GM12878 (cell line): ENCODE results near the gene ZMYND15. TPM values are rescaled to one million over a fixed set of nuclear protein-coding genes. Genes with fewer than 3 reads are reported as not detected.

ENCODE experiments used
- ATAC-seq: fragments of 200-7000 bp; cut with Tn5 transposase; 3 replicates; pipeline ENCODE4 v1.9.1; 2020; ENCODE audit warnings: mild to moderate bottlenecking, moderate library complexity
- BruUV-seq: library from RNA; stranded (reverse); fragments of 400-500 nt; replicated peaks from 2 replicates; lab custom pipeline; 2021; lab: Mats Ljungman, UMichigan
- CTCF ChIA-PET: fragments of 300-600 bp; sonication (Branson Sonifier 250); formaldehyde crosslinking; extraction: SDS; loops from one replicate; lab custom pipeline; 2021; ENCODE audit warnings: inconsistent platforms; lab: Yijun Ruan, JAX
- POLR2A ChIA-PET: fragments of 350-600 bp; formaldehyde crosslinking; extraction: SDS; loops from one replicate; lab custom pipeline; 2021; ENCODE audit warnings: inconsistent platforms; lab: Charles Lee
- RAD21 ChIA-PET: fragments of 300-600 bp; sonication (Branson Sonifier 250); formaldehyde crosslinking; loops from one replicate; lab custom pipeline; 2023; ENCODE audit warnings: antibody characterized with exemption; ENCODE audit not compliant: unreplicated experiment; lab: Charles Lee
- SMC1A ChIA-PET: fragments of 300-600 bp; sonication (Branson Sonifier 250); formaldehyde crosslinking; loops from one replicate; lab custom pipeline; 2023; ENCODE audit not compliant: unreplicated experiment, uncharacterized antibody; lab: Charles Lee
- DNase-seq: peaks from one replicate; pipeline ENCODE4 v3.0.0-alpha.2; 2011; ENCODE audit warnings: low read depth, low spot score
- FAIRE-seq: peaks from 3 replicates; lab custom pipeline; 2011; peaks lifted over from hg19 to GRCh38; lab: Jason Lieb, UNC
- H2AFZ ChIP-seq: 2 replicates; pipeline ENCODE4 v1.6.0; 2011; ENCODE audit warnings: low read depth, low read length, control low read depth; ENCODE audit not compliant: control insufficient read depth
- H3K27ac ChIP-seq: 2 replicates; pipeline ENCODE4 v1.5.1; 2011; ENCODE audit warnings: control low read depth; ENCODE audit not compliant: control insufficient read depth, insufficient read depth
- H3K27me3 ChIP-seq, 2 experiments: replicated peaks in 1 of 2; 2 replicates each; pipeline versions ENCODE4 v1.6.0 to v1.6.1; 2011; ENCODE audit warnings: low read length in 1 of 2; ENCODE audit not compliant: control insufficient read depth in 2 of 2, insufficient read depth in 2 of 2
- H3K36me3 ChIP-seq, 2 experiments: 2 replicates each; pipeline ENCODE4 v1.5.1; 2011; ENCODE audit warnings: low read length in 1 of 2; ENCODE audit not compliant: control insufficient read depth in 2 of 2, insufficient read depth in 2 of 2
- H3K4me1 ChIP-seq: 2 replicates; pipeline ENCODE4 v1.6.1; 2011; ENCODE audit warnings: mild to moderate bottlenecking, low read length, moderate library complexity, mixed read lengths; ENCODE audit not compliant: control insufficient read depth, insufficient read depth
- H3K4me2 ChIP-seq: 2 replicates; pipeline ENCODE4 v1.6.0; 2011; ENCODE audit warnings: control low read depth; ENCODE audit not compliant: control insufficient read depth, insufficient read depth
- H3K4me3 ChIP-seq: fragments of 200-600 bp; sonication (generic); 2 replicates; pipeline ENCODE4 v1.5.1; 2016
- H3K79me2 ChIP-seq: 2 replicates; pipeline ENCODE4 v1.6.0; 2011; ENCODE audit warnings: low read length; ENCODE audit not compliant: control insufficient read depth, insufficient read depth
- H3K9ac ChIP-seq: 2 replicates; pipeline ENCODE4 v1.8.0; 2011; ENCODE audit warnings: low read length, control low read depth, mixed read lengths; ENCODE audit not compliant: control insufficient read depth, insufficient read depth
- H3K9me3 ChIP-seq: replicated peaks from 3 replicates; pipeline ENCODE4 v1.5.1; 2011; ENCODE audit warnings: mild to moderate bottlenecking, low read length; ENCODE audit not compliant: control insufficient read depth, insufficient read depth
- H4K20me1 ChIP-seq: 2 replicates; pipeline ENCODE4 v1.6.0; 2011; ENCODE audit not compliant: control insufficient read depth, insufficient read depth
- CHD4 ChIP-seq: fragments of 200-600 bp; sonication (generic); IDR thresholded peaks from 2 replicates; pipeline ENCODE4 v1.6.1; 2016; ENCODE audit warnings: mild to moderate bottlenecking
- DPF2 ChIP-seq: fragments of 450-650 bp; IDR thresholded peaks from 2 replicates; pipeline ENCODE4 v1.6.1; 2017; ENCODE audit warnings: mild to moderate bottlenecking
- EZH2 ChIP-seq: IDR thresholded peaks from 2 replicates; pipeline ENCODE4 v1.6.1; 2012; ENCODE audit warnings: low read depth, mild to moderate bottlenecking, control low read depth, inconsistent platforms, low read length, borderline replicate concordance; ENCODE audit not compliant: control insufficient read depth
- HDAC6 ChIP-seq: fragments of 200-600 bp; sonication (generic); IDR thresholded peaks from one replicate; pipeline ENCODE4 v1.8.0; 2017; ENCODE audit warnings: antibody characterized with exemption; ENCODE audit not compliant: unreplicated experiment
- HDGF ChIP-seq: fragments of 450-650 bp; IDR thresholded peaks from 2 replicates; pipeline ENCODE4 v1.6.1; 2016; ENCODE audit warnings: antibody characterized with exemption
- MAX ChIP-seq: IDR thresholded peaks from 2 replicates; pipeline ENCODE4 v1.6.1; 2012; ENCODE audit warnings: low read depth, low read length, improper control_type of control experiment
- NFIC ChIP-seq: IDR thresholded peaks from 2 replicates; pipeline ENCODE4 v1.6.1; 2012; ENCODE audit warnings: low read depth, mild to moderate bottlenecking, inconsistent platforms, low read length, moderate library complexity
- PAX5 ChIP-seq: IDR thresholded peaks from 2 replicates; pipeline ENCODE4 v1.6.1; 2011; ENCODE audit warnings: low read depth, low read length, borderline replicate concordance
- POLR2A ChIP-seq: IDR thresholded peaks from 2 replicates; pipeline ENCODE4 v1.6.1; 2011; ENCODE audit warnings: low read depth, mild to moderate bottlenecking, low read length
- POLR2AphosphoS5 ChIP-seq: IDR thresholded peaks from 2 replicates; pipeline ENCODE4 v1.6.1; 2011; ENCODE audit warnings: mild to moderate bottlenecking, low read length, inconsistent platforms
- SIX5 ChIP-seq: IDR thresholded peaks from 2 replicates; pipeline ENCODE4 v1.6.1; 2011; ENCODE audit warnings: mild to moderate bottlenecking, low read depth, low read length, moderate library complexity; ENCODE audit not compliant: severe bottlenecking
- SKIL ChIP-seq: fragments of 450-650 bp; IDR thresholded peaks from 2 replicates; pipeline ENCODE4 v1.6.1; 2017; ENCODE audit warnings: mild to moderate bottlenecking, low read depth, inconsistent platforms; ENCODE audit not compliant: poor library complexity, severe bottlenecking
- SMARCA5 ChIP-seq: fragments of 450-650 bp; IDR thresholded peaks from 2 replicates; pipeline ENCODE4 v1.6.1; 2017; ENCODE audit warnings: mild to moderate bottlenecking
- SMC3 ChIP-seq: IDR thresholded peaks from 2 replicates; pipeline ENCODE4 v1.6.1; 2011; ENCODE audit warnings: low read length, improper control_type of control experiment, borderline replicate concordance
- ZBED1 ChIP-seq: IDR thresholded peaks from 2 replicates; pipeline ENCODE4 v1.6.1; 2016; ENCODE audit warnings: borderline replicate concordance
- ZZZ3 ChIP-seq: IDR thresholded peaks from 2 replicates; pipeline ENCODE4 v1.6.1; 2011; ENCODE audit warnings: low read depth; ENCODE audit not compliant: control insufficient read depth, insufficient read length
- WGBS: methylation state at CpG from one replicate; pipeline ENCODE4 v1.1.6; 2016; ENCODE audit warnings: low lambda C conversion rate; ENCODE audit not compliant: insufficient replicate concordance, insufficient coverage; ENCODE audit errors: missing lambda C conversion rate; 5-methylcytosine and 5-hydroxymethylcytosine counted together
- in situ Hi-C: fragments of 300-500 bp; cut with MboI; formaldehyde crosslinking; loops from 9 replicates; pipeline ENCODE4 v1.14.3; 2018; ENCODE audit warnings: mixed read lengths
- intact Hi-C: fragments of 100-400 bp; cut with micrococcal nuclease; formaldehyde crosslinking; loops from one replicate; pipeline ENCODE4 v1.14.2; 2022; ENCODE audit not compliant: unreplicated experiment
- polyA plus RNA-seq, 11 experiments: library from polyadenylated mRNA; depleted of rRNA in 4 of 11; unstranded in 6 of 11; stranded (reverse) in 5 of 11; fragments of >200 nt; fragmentation: Nextera tagmentation in 4 of 11; fragmentation: Illumina TruSeq in 1 of 11; extraction: Ambion mirVana in 4 of 11; extraction: Trizol in 1 of 11; gene quantifications; 1 replicate in 1 of 11; 2 replicates in 10 of 11; pipeline versions ENCODE4 v1.2.1 to v1.2.3, GENCODE V29; 2011 to 2016; ENCODE audit warnings: inconsistent platforms in 2 of 11, missing spikeins in 2 of 11, low read depth in 1 of 11
- total RNA-seq, 4 experiments: library from RNA; depleted of rRNA in 3 of 4; stranded (reverse); fragments of >200 nt in 3 of 4; fragmentation: Illumina TruSeq in 1 of 4; extraction: Trizol in 1 of 4; gene quantifications; 2 replicates each; pipeline versions ENCODE4 v1.2.1 to v1.2.3, GENCODE V29; 2013 to 2021
- TF ChIP-seq, protein P1 (sequence below): fragments of 150-350 bp; IDR thresholded peaks from 2 replicates; pipeline ENCODE4 v1.6.1; 2014; ENCODE audit warnings: mild to moderate bottlenecking, low read depth, low read length
- TF ChIP-seq, protein P2 (sequence below): fragments of 450-650 bp; formaldehyde crosslinking; IDR thresholded peaks from 2 replicates; pipeline ENCODE4 v1.4.0; 2020; ENCODE audit warnings: mild to moderate bottlenecking, moderate library complexity

ZMYND15 gene
- total and polyA plus RNA-seq, 10 of the 15 experiments (the other 5 are each of a cell fraction or from before 2014, with no cell fraction given): 0.03 to 0.17 (median 0.06) TPM; not detected in 4

- Histone ChIP-seq H3K27me3 (peaks cover 12 to 13% of the 10 kb centered on the region in 2 experiments), H3K4me3 (peak overlapping the region; percentile 79), H3K9ac (peak overlapping the region; percentile 60), H2AFZ (peak overlapping the region; percentile 66), H3K36me3 (no peaks in the 10 kb centered on the region), H3K27ac (no peak overlapping the region), H3K9me3 (no peaks in the 10 kb centered on the region), H3K4me2 (peak overlapping the region; percentile 98), H3K79me2 (no peaks in the 10 kb centered on the region), H3K4me1 (peaks cover 12% of the 10 kb centered on the region), H4K20me1 (no peaks in the 10 kb centered on the region)
- ChIA-PET POLR2A (interaction anchor here (0.7 to 1.8 kb wide), 6 partner anchors 10 to 653 kb away, joined by 3 to 14 read pairs (median 5); partner anchors contain the start of genes ARRB2 and PLD2), CTCF (interaction anchor here (0.6 to 2.7 kb wide), 26 partner anchors 11 to 272 kb away, joined by 3 to 16 read pairs (median 4); partner anchors contain the start of genes ARRB2 and PLD2), SMC1A (interaction anchor here (1.0 to 2.1 kb wide), 6 partner anchors 16 to 97 kb away, joined by 3 to 9 read pairs (median 4); partner anchors contain the start of gene ARRB2), RAD21 (interaction anchor here (1.1 to 2.0 kb wide), 8 partner anchors 45 to 947 kb away, joined by 3 to 14 read pairs (median 6); partner anchors contain the start of genes ARRB2 and MED11)
- FAIRE-seq: no peak
- 66% methylated on average over 7 of the region's 7 CpGs for WGBS
- no peak for ATAC-seq
- TF ChIP-seq SKIL (no peak), HDAC6 (no peak), SMC3 (no peak), POLR2AphosphoS5 (no peak), DPF2 (no peak), MAX (no peak), ZBED1 (no peak), POLR2A (no peak), PAX5 (no peak), EZH2 (no peak), SMARCA5 (no peak), CHD4 (no peak), ZZZ3 (no peak), SIX5 (no peak), NFIC (no peak), HDGF (no peak)
- TF ChIP-seq, protein P1, sequence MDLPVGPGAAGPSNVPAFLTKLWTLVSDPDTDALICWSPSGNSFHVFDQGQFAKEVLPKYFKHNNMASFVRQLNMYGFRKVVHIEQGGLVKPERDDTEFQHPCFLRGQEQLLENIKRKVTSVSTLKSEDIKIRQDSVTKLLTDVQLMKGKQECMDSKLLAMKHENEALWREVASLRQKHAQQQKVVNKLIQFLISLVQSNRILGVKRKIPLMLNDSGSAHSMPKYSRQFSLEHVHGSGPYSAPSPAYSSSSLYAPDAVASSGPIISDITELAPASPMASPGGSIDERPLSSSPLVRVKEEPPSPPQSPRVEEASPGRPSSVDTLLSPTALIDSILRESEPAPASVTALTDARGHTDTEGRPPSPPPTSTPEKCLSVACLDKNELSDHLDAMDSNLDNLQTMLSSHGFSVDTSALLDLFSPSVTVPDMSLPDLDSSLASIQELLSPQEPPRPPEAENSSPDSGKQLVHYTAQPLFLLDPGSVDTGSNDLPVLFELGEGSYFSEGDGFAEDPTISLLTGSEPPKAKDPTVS: no peak
- TF ChIP-seq, protein P2, sequence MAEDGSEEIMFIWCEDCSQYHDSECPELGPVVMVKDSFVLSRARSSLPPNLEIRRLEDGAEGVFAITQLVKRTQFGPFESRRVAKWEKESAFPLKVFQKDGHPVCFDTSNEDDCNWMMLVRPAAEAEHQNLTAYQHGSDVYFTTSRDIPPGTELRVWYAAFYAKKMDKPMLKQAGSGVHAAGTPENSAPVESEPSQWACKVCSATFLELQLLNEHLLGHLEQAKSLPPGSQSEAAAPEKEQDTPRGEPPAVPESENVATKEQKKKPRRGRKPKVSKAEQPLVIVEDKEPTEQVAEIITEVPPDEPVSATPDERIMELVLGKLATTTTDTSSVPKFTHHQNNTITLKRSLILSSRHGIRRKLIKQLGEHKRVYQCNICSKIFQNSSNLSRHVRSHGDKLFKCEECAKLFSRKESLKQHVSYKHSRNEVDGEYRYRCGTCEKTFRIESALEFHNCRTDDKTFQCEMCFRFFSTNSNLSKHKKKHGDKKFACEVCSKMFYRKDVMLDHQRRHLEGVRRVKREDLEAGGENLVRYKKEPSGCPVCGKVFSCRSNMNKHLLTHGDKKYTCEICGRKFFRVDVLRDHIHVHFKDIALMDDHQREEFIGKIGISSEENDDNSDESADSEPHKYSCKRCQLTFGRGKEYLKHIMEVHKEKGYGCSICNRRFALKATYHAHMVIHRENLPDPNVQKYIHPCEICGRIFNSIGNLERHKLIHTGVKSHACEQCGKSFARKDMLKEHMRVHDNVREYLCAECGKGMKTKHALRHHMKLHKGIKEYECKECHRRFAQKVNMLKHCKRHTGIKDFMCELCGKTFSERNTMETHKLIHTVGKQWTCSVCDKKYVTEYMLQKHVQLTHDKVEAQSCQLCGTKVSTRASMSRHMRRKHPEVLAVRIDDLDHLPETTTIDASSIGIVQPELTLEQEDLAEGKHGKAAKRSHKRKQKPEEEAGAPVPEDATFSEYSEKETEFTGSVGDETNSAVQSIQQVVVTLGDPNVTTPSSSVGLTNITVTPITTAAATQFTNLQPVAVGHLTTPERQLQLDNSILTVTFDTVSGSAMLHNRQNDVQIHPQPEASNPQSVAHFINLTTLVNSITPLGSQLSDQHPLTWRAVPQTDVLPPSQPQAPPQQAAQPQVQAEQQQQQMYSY (CRISPR knock-in tag): no peak
- no TSS peak for BruUV-seq
- intact Hi-C loops: no loop called here
- no peak for DNase-seq
- in situ Hi-C loops: no loop called here
Measured at GRCh38 chr17:4790705-4791088, 51.1 kb downstream of the ZMYND15 start.
